ENCODE measurements around the gene PMEPA1. TPM values are rescaled to one million over a fixed set of nuclear protein-coding genes. Genes with fewer than 3 reads are reported as not detected.

Gene PMEPA1
- total and polyA plus RNA-seq, 4 donors = 14.3 to 30.5 (median 19.7) TPM

DNA sequence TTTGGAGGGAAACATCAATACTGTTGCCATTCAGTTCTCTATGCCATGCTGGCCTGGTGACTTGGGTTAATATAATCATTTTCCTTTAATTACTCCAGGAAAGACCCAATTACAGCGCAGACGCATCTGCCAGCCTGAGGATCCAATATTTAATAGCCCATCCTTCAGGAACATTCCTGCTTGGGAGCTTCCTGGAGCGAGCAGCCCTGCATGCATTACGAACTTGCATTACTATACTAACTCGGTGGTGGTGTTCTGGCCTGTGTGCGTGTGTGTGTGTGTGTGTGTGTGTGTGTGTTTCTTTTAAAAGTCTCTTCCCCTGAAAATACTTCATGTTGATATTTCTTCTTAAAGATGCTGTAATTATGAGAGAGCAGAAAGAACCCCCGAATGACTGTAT lies 26.5 kb downstream of the PMEPA1 start:
- Histone ChIP-seq H3K4me1 (ENCODE audit: control insufficient read depth, insufficient read depth, low read length) (peaks cover 75% of the 10 kb centered on the region), H3K27ac (ENCODE audit: low read depth, low read length) (no peak overlapping the region), H3K4me3 (ENCODE audit: low read depth, low read length) (no peak overlapping the region)

DNA sequence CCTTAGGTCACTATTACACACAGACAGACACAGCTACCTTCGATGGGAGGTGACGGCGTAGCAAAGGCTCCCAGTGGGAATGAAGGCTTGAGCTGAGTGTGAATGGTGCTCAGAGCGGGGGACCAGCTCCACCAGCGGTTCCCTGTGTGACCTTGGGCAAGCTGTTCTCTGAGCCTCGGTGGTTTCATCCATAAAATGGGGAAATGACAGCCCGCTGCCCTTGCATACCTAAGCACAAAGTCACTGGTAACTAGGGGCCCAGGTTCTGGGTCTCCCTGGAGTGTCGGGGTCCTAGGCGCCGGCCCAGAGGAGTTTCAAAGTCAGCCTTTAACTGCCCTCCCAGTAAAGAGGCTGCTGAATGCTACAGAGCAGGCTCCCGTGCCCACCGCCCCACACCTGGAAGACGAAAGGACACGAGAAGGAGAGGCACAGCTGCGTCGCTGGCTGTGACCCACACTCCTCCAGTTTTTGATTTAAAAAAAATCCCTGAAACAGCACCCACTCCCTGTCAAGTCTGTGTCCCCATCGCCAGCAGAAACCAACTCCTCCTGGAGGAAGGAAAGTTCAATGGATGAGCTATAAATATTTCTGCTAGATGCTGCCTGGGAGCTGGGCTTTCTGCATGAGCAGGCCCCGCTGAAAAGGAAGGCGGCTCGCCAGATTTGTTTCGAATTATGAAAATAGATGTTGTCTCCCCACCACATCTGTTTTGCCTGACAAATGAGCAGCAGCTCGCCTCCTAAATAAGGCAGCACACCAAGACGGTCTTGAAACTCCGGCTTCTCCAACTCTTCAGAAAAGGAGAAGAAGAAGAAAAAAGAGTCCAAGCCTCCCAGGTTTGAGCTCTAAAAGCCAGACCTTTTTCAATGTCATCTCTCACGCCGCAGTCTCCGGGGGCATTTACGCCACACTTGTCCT lies 27.4 kb downstream of the PMEPA1 start:
- Histone ChIP-seq H3K27ac (ENCODE audit: low read depth, low read length) (no peak overlapping the region), H3K9me3 (ENCODE audit: control insufficient read depth, insufficient read depth, low read length) (no peaks in the 10 kb centered on the region), H3K27me3 (ENCODE audit: control insufficient read depth, insufficient read depth, low read length) (peaks cover 7% of the 10 kb centered on the region), H3K36me3 (ENCODE audit: control insufficient read depth, insufficient read depth, low read length) (no peaks in the 10 kb centered on the region), H3K4me1 (ENCODE audit: control insufficient read depth, insufficient read depth, low read length) (peaks cover 77% of the 10 kb centered on the region), H3K4me3 (ENCODE audit: low read depth, low read length) (no peak overlapping the region)
- DNase-seq (ENCODE audit: low read depth in 4 of 6, low spot score in 6 of 6) = peak in 1 of 6 donors; percentile 71
- 73% methylated on average over 17 of the region's 28 CpGs for WGBS (ENCODE audit: insufficient coverage)

More for the DNA sequence above, 26.5 kb downstream of the PMEPA1 start:
- peak in 1 of 6 donors; percentile 79 for DNase-seq (ENCODE audit: low read depth in 4 of 6, low spot score in 6 of 6)
- Histone ChIP-seq H3K27me3 (ENCODE audit: control insufficient read depth, insufficient read depth, low read length) (peaks cover 7% of the 10 kb centered on the region), H3K9me3 (ENCODE audit: control insufficient read depth, insufficient read depth, low read length) (no peaks in the 10 kb centered on the region), H3K36me3 (ENCODE audit: control insufficient read depth, insufficient read depth, low read length) (no peaks in the 10 kb centered on the region)
- WGBS (ENCODE audit: insufficient coverage) = 40% methylated on average over 2 of the region's 7 CpGs

DNA sequence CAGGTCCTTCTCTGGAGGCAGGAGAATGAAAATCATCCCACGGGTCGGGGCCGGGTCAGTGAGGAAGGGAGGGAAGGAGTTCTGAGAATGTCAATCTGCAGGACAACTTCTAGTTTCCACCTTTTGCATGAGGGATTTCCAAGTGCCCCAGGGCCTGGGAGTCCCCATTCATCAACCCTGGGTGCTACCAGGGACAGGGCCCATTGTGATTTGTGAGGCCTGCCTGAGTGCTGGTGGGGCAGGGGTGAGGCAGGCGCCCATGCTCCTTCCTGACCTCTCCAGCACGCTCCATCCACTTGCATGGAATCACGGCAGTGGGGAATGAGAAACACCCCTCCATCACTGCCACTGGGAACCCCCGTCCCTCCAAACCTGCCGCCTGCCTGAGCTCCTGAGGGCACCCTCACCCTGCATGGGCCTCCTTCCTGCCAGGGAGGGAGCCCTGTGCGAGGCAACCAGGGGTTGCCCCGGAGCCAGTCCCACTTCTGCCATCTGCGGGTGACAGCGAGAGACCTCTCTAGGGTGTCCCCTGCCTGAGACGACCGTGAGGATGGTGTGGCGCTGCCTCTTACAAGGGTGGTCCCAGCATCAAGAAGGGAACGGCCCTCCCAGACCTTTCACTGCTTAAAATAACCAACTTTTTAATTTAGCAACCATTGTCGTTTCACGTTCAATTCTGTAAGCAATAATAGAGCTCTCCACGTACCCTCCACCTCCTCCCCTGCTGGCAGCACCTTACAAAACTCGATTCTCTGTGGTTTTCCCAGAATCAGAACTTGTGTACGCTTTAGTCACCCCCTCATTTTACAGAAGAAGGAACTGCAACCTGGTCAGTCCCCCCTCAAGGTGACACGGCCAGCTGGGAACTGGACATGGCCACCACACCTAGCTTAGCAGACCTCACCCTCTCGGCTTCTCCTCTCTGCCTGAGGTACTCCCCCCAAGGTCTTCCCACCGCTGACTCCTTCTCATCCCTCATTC lies 28.6 kb downstream of the PMEPA1 start:
- H3K4me3 ChIP-seq (ENCODE audit: low read depth, low read length) = no peak overlapping the region
- no peaks in the 10 kb centered on the region for H3K36me3 ChIP-seq (ENCODE audit: control insufficient read depth, insufficient read depth, low read length)
- no peaks in the 10 kb centered on the region for H3K9me3 ChIP-seq (ENCODE audit: control insufficient read depth, insufficient read depth, low read length)
- no peak overlapping the region for H3K27ac ChIP-seq (ENCODE audit: low read depth, low read length)
- no peak for DNase-seq (ENCODE audit: low read depth in 4 of 6, low spot score in 6 of 6)
- peaks cover 7% of the 10 kb centered on the region for H3K27me3 ChIP-seq (ENCODE audit: control insufficient read depth, insufficient read depth, low read length)
- H3K4me1 ChIP-seq (ENCODE audit: control insufficient read depth, insufficient read depth, low read length) = peaks cover 73% of the 10 kb centered on the region
- 72% methylated on average over 23 of the region's 24 CpGs for WGBS (ENCODE audit: insufficient coverage)

DNA sequence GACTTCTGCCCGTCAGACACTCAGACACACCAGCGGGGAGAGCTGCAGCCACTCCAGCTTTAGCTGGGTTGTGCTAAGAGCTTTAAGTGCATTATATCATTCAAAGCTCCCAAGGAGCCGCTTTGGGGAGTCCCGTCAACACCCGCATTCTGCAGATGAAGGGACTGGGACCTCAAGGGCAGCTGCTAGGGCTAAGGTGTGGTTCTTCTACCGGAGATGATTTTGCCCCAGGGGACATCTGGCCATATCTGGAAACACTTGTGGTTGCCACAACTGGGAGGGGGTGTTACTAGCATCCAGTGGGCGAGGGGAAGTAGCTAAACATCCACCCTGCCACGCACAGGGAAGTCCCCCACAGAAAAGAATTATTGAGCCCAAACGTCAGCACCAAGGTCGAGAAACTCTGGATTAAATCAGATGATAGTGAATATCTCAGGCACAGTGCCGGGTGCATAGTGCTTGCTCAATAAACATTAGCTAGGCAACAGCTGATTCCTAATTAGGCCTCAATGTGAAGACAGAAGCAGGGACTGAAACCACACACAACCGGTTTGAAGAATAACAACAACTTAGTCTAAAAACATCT lies 29.6 kb downstream of the PMEPA1 start:
- no peak for DNase-seq (ENCODE audit: low read depth in 4 of 6, low spot score in 6 of 6)
- peaks cover 72% of the 10 kb centered on the region for H3K4me1 ChIP-seq (ENCODE audit: control insufficient read depth, insufficient read depth, low read length)
- H3K36me3 ChIP-seq (ENCODE audit: control insufficient read depth, insufficient read depth, low read length) = peaks cover 3% of the 10 kb centered on the region
- WGBS (ENCODE audit: insufficient coverage) = 69% methylated on average over 6 of the region's 12 CpGs
- H3K27me3 ChIP-seq (ENCODE audit: control insufficient read depth, insufficient read depth, low read length) = peaks cover 7% of the 10 kb centered on the region
- H3K9me3 ChIP-seq (ENCODE audit: control insufficient read depth, insufficient read depth, low read length) = no peaks in the 10 kb centered on the region
- H3K27ac ChIP-seq (ENCODE audit: low read depth, low read length) = no peak overlapping the region
- no peak overlapping the region for H3K4me3 ChIP-seq (ENCODE audit: low read depth, low read length)

DNA sequence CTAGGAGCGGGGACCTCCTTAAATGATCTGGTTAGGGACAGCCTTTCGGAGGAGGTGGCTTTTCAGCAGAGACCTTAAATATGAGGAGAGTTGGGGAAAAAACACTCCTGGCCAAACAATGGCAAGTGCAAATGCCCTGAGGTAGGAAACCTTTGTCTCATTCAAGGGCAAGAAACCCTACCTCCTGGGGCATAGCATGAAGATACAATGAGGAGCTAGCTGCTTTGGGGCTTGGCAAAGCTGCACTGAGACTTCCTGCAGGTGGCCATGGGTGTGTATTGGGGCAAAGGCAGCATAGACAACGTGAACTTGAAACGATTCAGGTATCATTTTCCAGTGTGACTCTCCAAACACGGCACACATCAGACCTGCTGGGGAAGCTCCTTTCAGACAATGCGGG lies 30.7 kb downstream of the PMEPA1 start:
- H3K27ac ChIP-seq (ENCODE audit: low read depth, low read length) = no peak overlapping the region
- H3K4me3 ChIP-seq (ENCODE audit: low read depth, low read length) = no peak overlapping the region
- H3K36me3 ChIP-seq (ENCODE audit: control insufficient read depth, insufficient read depth, low read length) = peaks cover 3% of the 10 kb centered on the region
- no peak for DNase-seq (ENCODE audit: low read depth in 4 of 6, low spot score in 6 of 6)
- no peaks in the 10 kb centered on the region for H3K9me3 ChIP-seq (ENCODE audit: control insufficient read depth, insufficient read depth, low read length)
- H3K27me3 ChIP-seq (ENCODE audit: control insufficient read depth, insufficient read depth, low read length) = peaks cover 7% of the 10 kb centered on the region
- peaks cover 67% of the 10 kb centered on the region for H3K4me1 ChIP-seq (ENCODE audit: control insufficient read depth, insufficient read depth, low read length)
- WGBS (ENCODE audit: insufficient coverage) = 82% methylated on average over 4 of the region's 6 CpGs

DNA sequence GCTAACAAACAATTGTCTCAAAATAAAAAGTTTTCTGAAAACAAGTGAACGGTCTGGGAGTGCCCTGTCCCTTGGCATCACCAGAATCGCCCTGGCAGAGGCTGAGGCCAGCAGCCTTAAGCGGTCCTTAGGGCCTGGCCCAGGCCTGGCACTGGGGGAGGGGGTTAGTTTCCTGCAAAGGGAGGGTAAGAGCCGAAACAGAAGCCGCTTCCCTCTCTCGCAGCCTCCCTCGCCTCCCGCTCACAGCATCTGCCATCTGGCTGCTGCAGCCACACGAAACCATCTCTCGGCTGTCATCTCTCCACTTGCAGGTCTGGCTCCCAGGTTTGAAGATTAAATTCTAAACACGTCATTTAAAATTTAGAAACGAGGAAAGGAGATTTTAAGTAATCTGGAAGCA lies 31.5 kb downstream of the PMEPA1 start:
- peak in 2 of 6 donors; percentile 68 to 74 for DNase-seq (ENCODE audit: low read depth in 4 of 6, low spot score in 6 of 6)
- WGBS (ENCODE audit: insufficient coverage) = 57% methylated on average over 9 of the region's 12 CpGs
- no peak overlapping the region for H3K27ac ChIP-seq (ENCODE audit: low read depth, low read length)

DNA sequence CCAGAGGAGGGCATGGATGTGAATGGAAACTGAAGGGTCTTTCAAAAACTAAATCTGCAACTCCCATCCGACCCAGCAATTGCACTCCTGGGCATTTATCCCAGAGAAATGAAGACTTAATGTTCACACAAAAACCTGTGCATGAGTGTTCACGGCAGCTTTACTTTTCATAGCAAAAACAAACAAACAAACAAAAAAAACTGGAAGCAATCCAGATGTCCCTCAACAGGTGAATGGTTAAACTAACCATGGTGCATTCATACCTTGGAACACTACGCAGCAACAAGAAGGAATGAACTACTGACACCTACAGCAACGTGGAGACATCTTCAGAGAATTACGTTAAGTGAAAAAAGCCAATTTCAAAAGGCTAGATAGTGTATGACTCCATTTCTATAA lies 32.2 kb downstream of the PMEPA1 start:
- H3K27me3 ChIP-seq (ENCODE audit: control insufficient read depth, insufficient read depth, low read length) = peaks cover 7% of the 10 kb centered on the region
- WGBS (ENCODE audit: insufficient coverage) = 70% methylated on average over 2 of the region's 5 CpGs
- DNase-seq (ENCODE audit: low read depth in 4 of 6, low spot score in 6 of 6) = no peak
- H3K36me3 ChIP-seq (ENCODE audit: control insufficient read depth, insufficient read depth, low read length) = peaks cover 3% of the 10 kb centered on the region
- H3K4me3 ChIP-seq (ENCODE audit: low read depth, low read length) = no peak overlapping the region
- no peak overlapping the region for H3K27ac ChIP-seq (ENCODE audit: low read depth, low read length)
- H3K4me1 ChIP-seq (ENCODE audit: control insufficient read depth, insufficient read depth, low read length) = peaks cover 64% of the 10 kb centered on the region
- no peaks in the 10 kb centered on the region for H3K9me3 ChIP-seq (ENCODE audit: control insufficient read depth, insufficient read depth, low read length)

More for the DNA sequence above, 31.5 kb downstream of the PMEPA1 start:
- Histone ChIP-seq H3K4me3 (ENCODE audit: low read depth, low read length) (no peak overlapping the region), H3K4me1 (ENCODE audit: control insufficient read depth, insufficient read depth, low read length) (peaks cover 64% of the 10 kb centered on the region), H3K9me3 (ENCODE audit: control insufficient read depth, insufficient read depth, low read length) (no peaks in the 10 kb centered on the region), H3K27me3 (ENCODE audit: control insufficient read depth, insufficient read depth, low read length) (peaks cover 7% of the 10 kb centered on the region), H3K36me3 (ENCODE audit: control insufficient read depth, insufficient read depth, low read length) (peaks cover 3% of the 10 kb centered on the region)

DNA sequence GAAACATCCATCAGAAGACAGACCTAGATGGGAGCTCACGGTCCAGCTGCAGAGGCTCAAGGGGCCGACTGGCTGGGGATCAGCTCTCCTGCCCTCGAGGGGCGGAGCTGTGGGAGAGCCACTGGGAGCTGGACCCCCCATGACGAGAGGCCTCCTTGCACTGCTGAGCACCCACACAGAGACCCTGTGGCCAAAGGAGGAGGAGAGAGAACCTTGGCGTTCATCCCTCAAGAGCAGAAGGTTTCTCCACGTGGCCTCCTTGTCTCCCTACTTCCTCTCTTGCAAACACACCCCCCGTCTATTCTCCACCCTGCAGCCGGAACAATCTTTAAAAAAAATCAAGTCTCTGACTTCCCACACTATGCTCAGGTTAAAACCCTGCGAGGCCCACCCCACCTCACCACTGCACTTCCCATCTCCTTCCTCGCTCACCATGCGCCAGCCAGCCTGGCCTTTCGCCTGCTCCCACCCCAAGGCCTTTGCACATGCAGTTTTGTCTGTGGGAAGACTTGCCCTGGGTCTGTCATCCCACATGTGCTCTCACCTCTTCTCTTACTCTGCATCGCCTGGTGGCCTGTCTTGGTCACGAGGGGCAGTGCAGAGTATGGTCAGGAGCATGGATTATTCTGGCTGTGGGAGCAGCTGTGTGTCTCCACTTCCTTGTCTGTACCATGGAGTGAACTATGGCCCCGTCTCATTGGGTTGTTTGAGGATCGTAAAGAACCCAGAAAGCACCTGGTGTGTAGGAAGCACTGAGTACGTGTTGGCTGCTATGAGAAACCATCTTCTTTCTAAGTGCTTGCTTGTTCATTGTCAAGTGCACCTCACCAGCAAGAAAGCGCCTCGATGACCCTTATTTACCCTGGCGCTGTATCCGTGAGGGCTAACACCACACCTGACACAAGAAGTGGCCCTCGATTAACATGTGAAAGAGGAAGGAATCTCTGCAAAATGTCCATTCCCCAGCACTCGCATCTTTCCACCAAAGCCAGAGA lies 32.9 kb downstream of the PMEPA1 start:
- DNase-seq (ENCODE audit: low read depth in 4 of 6, low spot score in 6 of 6) = no peak
- WGBS (ENCODE audit: insufficient coverage) = 84% methylated on average over 17 of the region's 24 CpGs
- H3K9me3 ChIP-seq (ENCODE audit: control insufficient read depth, insufficient read depth, low read length) = no peaks in the 10 kb centered on the region
- H3K4me3 ChIP-seq (ENCODE audit: low read depth, low read length) = no peak overlapping the region
- H3K27ac ChIP-seq (ENCODE audit: low read depth, low read length) = no peak overlapping the region
- H3K27me3 ChIP-seq (ENCODE audit: control insufficient read depth, insufficient read depth, low read length) = peaks cover 6% of the 10 kb centered on the region
- H3K4me1 ChIP-seq (ENCODE audit: control insufficient read depth, insufficient read depth, low read length) = peaks cover 64% of the 10 kb centered on the region
- H3K36me3 ChIP-seq (ENCODE audit: control insufficient read depth, insufficient read depth, low read length) = peaks cover 3% of the 10 kb centered on the region

Measured in spinal cord (tissue), 10 donors.